ENCODE results near the gene TNS3. TPM values are rescaled to one million over a fixed set of nuclear protein-coding genes. Genes with fewer than 3 reads are reported as not detected.

TNS3 gene
- total RNA-seq, 1 experiment from 2014 or later, result 9.5 TPM

DNA sequence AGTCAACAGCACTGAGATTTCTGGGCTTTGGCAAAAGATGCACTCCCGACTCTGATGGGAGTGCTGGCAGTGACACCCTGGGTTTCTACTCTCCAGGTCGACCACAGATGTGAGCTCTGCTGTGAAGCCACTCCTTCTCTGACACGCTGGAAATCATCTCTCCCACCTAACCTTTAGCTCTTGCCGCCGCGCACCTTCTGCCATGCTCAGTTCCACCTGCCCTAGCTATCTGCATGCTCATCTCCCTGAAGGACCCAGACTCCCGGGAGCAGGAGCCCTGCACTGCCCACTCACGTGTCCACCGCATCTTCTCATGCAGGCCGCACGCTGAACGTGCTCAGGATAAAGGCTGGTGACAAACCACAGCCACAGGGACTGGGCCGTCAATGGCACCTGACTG is 174.8 kb downstream of the TNS3 start:
- Histone ChIP-seq H3K4me1 (ENCODE audit: insufficient read depth, low read length) (no peaks in the 10 kb centered on the region), H3K18ac (ENCODE audit: insufficient read length, low read depth, low read length) (no peak overlapping the region), H3K14ac (ENCODE audit: insufficient read depth, low read length) (no peak overlapping the region), H4K91ac (ENCODE audit: insufficient read length, low read depth, low read length) (no peak overlapping the region), H2BK5ac (ENCODE audit: insufficient read length, low read length) (no peak overlapping the region), H3K23ac (ENCODE audit: insufficient read length, low read depth, low read length) (no peak overlapping the region), H3K27ac (ENCODE audit: insufficient read length, low read depth, low read length) (no peak overlapping the region), H3T11ph (ENCODE audit: low read length) (no peak overlapping the region), H3K79me2 (ENCODE audit: insufficient read depth, low read length) (no peaks in the 10 kb centered on the region), H4K20me1 (ENCODE audit: control insufficient read depth, insufficient read depth, insufficient read length) (no peaks in the 10 kb centered on the region), H2BK20ac (ENCODE audit: low read depth, low read length, poor library complexity, severe bottlenecking) (no peak overlapping the region), H3K4me2 (ENCODE audit: insufficient read depth, insufficient read length, low read length) (no peak overlapping the region), H4K5ac (ENCODE audit: insufficient read length, low read depth, low read length) (no peak overlapping the region), H3K9ac (ENCODE audit: extremely low read depth, insufficient read length, low read length) (no peak overlapping the region), H3K27me3 (ENCODE audit: insufficient read depth, low read length) (no peaks in the 10 kb centered on the region), H3K23me2 (ENCODE audit: insufficient read length, low read depth, low read length, poor library complexity, severe bottlenecking) (no peaks in the 10 kb centered on the region), H2BK15ac (ENCODE audit: low read depth, low read length) (no peak overlapping the region), H2AFZ (ENCODE audit: low read length) (no peak overlapping the region), H4K8ac (replicated peaks; ENCODE audit: insufficient read length, low read depth, low read length) (no peak overlapping the region), H2BK12ac (ENCODE audit: insufficient read length, low read depth, low read length) (no peak overlapping the region), H2BK120ac (ENCODE audit: low read depth, low read length, poor library complexity, severe bottlenecking) (no peak overlapping the region), H2AK5ac (ENCODE audit: insufficient read length, low read length) (no peak overlapping the region), H3K4ac (ENCODE audit: low read depth, low read length) (no peak overlapping the region), H3K79me1 (ENCODE audit: insufficient read depth, low read depth, low read length, poor library complexity, severe bottlenecking) (no peaks in the 10 kb centered on the region), H3K9me3 (ENCODE audit: control insufficient read depth, low read depth, low read length) (no peaks in the 10 kb centered on the region), H3K56ac (ENCODE audit: insufficient read length, low read depth, low read length) (no peak overlapping the region)
- TF ChIP-seq CTCF (conservative IDR thresholded peaks at IDR 0.05), result no peak
- Mint-ChIP-seq H3K36me3 (ENCODE audit: insufficient read depth in 1 of 3, low read depth in 3 of 3) (peaks cover 0 to 7% (median 0%) of the 10 kb centered on the region in 3 experiments; a peak in 1 of 7 replicates), H3K27ac (no peak overlapping the region; a peak in 1 of 7 replicates), H3K4me1 (peaks cover 7 to 14% of the 10 kb centered on the region in 2 experiments), H3K4me3 (no peak overlapping the region), H3K27me3 (ENCODE audit: low read depth) (no peaks in the 10 kb centered on the region), H3K9me3 (no peaks in the 10 kb centered on the region)
- DNase-seq, result no peak
- no CpG with 5 or more reads among the region's 13 CpGs for WGBS (ENCODE audit: extremely low coverage, insufficient read length, low lambda C conversion rate)
